Myocyte (in vitro differentiated cells): ENCODE measurements around the gene WWOX. TPM values are rescaled to one million over a fixed set of nuclear protein-coding genes. Genes with fewer than 3 reads are reported as not detected.

Experiments
- DNase-seq: peaks from one replicate; pipeline ENCODE4 v3.0.0-alpha.2; 2012; ENCODE audit warnings: low read depth
- total RNA-seq: library from RNA; depleted of rRNA; stranded (reverse); fragments of >200 nt; gene quantifications from 2 replicates; pipeline ENCODE4 v1.2.3, GENCODE V29; 2014

Gene WWOX
- total RNA-seq, 1 donor from 2014 or later = 12.5 TPM

GRCh38 chr16:78782572-78782971, 683.1 kb downstream of the WWOX start:
- DNase-seq = no peak

DNA sequence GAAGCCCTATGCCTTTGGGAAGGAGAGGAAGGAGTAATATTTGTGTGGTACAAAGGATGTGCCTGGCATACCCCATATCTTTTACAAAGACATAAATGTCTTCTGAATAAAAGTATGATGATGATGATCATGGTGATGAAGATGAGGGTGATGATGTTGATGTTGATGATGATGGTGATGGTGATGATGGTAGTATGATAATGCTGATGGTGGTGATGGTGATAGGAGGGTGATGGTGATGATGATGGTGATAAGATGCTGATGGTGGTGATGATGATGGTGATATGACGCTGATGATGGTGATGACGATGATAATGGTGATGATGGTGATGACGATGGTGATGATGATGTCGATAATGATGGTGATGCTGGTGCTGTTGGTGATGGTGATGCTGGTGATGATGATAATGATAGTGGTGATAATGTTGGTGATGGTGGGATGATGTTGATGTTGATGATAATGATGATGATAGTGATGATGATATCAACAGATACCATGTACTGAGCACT, 684.2 kb downstream of the WWOX start:
- no peak for DNase-seq

DNA sequence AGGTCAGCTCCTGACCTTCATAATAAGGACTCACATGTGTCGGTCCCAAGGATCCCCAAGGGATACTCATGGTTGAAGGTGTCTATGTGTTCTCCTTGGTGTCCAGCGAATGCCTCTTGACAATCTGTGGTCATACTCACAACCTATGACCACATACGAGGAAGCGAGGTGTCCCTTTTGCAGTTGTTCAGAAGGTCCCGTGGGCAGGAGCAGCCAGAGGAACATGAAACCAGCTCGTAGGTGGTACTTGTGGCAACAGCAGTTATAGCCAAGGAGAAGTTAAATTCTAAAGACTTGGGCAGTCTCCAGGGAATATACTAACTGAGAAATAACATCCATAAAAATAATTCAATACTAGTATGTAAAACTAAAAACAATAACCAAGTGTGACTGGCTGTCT, 685.3 kb downstream of the WWOX start:
- no peak for DNase-seq

DNA sequence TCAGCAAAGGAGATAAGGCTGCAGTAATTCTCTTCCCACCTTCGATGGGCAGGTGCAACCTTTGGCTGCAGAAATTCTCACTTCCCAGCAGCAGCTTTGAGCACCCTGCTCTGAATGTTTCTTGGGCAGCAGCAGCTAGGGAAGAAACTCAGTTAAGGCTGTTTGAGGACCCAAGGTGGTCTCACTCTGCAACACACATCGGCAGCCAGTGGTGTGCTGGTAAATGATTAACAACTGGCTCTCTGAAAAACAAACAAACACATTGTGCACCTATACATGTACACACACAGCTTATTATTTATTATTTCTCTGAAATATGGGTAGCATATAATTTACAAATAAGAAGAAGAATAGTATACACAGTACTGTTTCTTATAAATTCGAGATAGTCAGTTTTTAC, 685.8 kb downstream of the WWOX start:
- DNase-seq = no peak

DNA sequence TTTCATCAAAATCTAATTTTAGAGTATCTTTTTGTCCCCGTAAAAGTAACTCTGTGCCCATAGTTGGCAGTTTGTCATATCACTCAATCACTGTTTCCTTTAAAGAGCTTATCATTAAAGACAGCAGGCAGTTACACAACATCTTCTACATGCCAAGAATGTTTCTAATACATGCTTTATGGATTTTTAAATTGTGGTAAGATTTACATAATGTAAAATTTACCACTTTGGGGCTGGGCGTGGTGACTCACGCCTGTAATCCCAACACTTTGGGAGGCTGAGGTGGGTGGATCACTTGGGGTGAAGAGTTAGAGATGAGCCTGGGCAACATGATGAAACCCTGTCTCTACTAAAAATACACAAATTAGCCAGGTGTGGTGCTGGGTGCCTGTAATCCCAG, 687.2 kb downstream of the WWOX start:
- DNase-seq = no peak

- DNase-seq = no peak
Measured at GRCh38 chr16:78788276-78788675, 688.8 kb downstream of the WWOX start.

- DNase-seq = no peak
Measured at GRCh38 chr16:78788696-78789095, 689.2 kb downstream of the WWOX start.

DNA sequence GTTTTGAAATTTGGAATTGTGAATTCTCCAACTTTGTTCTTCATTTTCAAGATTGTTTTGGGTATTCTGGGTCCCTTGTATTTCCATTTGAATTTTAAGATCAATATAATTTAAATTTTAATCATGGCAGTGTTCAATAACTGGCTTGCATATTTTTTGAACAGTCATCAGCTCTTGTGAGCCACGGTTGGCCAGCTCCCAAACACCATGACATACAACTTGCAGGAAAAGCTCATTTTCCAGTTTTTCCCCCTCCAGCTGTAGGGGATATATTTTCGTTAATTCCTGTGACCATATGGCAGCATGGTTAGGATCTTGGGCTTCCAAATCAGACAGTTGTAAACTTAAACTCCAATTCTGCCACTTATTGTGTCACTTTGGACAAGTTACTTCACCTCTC, 690.1 kb downstream of the WWOX start:
- DNase-seq = no peak

DNA sequence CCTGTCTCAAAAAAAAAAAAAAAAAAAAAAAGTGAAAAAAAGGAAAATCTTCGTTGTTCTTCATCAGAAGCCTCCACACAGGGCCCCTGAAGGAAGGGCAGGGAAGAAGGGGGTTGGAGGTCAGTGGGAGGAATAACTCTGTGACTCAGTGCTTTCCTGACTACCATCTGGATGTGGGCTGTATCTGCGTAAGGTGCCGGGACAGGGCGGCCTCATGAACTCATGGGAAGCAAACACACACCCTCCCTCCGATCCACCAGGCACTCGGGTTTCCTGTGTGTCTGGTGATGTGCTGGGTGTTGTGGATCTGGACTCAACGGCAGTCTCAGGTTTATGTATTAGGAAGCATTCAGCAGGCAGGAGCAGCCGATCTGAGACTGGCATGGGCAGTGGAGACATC, 691.6 kb downstream of the WWOX start:
- no peak for DNase-seq

- DNase-seq = no peak
Measured at GRCh38 chr16:78791926-78792325, 692.5 kb downstream of the WWOX start.

GRCh38 chr16:78792952-78793351, 693.5 kb downstream of the WWOX start:
- DNase-seq = no peak

DNA sequence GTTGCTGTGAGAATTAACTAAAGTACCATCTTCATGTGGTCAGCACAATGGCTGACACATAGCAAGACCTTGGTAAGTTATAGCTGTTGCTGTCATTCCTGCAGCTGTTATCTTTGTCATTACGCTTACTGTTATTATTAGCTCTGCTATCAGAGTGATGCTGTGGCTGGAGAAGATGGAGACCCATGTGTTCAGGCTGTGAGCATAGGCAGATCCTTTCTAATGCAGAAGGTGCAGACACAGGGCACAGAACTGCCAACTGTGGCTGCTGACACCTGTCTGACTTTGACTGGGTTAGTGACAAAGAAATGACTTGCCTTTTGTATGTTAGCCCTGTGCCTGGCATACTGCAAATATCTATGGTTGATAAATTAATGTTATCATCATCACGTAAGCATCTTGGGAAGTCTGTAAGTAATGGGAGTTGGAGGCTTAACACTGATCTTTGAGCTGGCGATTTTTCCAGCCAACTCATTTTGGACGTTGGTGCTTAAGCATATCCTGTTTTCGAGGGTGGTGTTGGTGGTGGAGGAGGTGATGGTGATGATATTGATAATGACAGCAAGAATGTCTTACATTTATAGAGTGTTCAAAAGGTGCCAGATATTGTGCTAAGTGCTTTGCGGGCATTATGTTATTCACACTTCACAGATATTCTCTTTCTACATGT, 695.3 kb downstream of the WWOX start:
- DNase-seq = peak; percentile 75

GRCh38 chr16:78795433-78795832, 696.0 kb downstream of the WWOX start:
- no peak for DNase-seq

- DNase-seq = peak; percentile 55
Measured at GRCh38 chr16:78796221-78796866, 696.9 kb downstream of the WWOX start.

DNA sequence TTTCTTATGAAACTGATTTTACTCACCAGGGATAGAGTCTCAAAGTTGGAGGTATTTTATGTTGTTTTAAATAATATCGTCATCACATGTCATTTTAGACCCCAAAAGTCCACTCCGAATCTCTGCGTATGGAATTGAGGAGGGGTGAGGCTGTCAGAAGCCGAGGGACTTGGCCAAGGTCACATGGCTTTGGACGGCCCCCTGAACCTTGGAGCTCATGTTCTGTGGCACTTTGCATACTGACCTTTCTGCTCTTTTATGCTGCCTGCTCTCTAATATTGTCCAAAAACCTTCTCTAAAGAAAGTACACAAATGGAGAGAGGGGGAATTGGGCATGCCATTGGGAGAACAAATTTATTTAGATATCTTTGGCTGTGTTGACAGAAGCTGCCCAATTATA, 700.0 kb downstream of the WWOX start:
- DNase-seq = no peak

DNA sequence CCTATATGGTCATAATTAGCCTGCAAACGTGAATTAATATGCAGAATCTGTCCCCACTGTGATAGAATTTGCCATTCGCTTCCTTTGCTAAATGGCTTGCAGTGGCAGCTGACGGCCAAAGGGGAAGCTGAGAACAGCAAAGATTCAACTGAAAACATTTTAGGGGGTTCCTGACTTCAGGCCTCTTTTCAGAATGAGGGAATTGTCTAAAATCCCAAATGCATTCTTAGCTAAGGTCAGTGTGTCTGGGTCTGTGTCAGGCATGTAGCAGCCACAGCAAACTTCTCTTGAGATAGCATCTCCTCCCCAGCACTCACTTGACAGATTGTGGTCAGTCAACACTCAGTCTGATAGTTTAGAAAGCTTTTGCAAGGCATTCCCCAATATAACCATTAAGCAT, 701.1 kb downstream of the WWOX start:
- no peak for DNase-seq

- no peak for DNase-seq
Measured at GRCh38 chr16:78804058-78804735, 704.7 kb downstream of the WWOX start.

- DNase-seq = no peak
Measured at GRCh38 chr16:78805556-78805955, 706.1 kb downstream of the WWOX start.

- no peak for DNase-seq
Measured at GRCh38 chr16:78811247-78811646, 711.8 kb downstream of the WWOX start.

DNA sequence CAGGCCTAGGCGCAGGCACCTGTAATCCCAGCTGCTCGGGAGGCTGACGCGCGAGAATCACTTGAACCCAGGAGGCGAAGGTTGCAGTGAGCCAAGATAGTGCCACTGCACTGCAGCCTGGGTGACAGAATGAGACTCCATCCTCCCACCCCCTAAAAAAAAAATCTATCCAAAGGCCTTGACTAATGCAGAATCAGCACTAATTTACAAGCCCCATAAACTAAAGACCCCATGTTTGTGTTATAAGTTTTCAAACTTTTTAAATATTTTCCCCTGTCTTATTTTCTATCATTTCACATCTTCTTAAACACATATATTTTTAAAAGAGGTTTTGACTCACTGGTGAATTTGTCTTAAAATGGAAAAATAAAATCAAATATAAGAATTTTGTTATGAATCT, 713.1 kb downstream of the WWOX start:
- DNase-seq = no peak

- DNase-seq = no peak
Measured at GRCh38 chr16:78813661-78814311, 714.3 kb downstream of the WWOX start.

- no peak for DNase-seq
Measured at GRCh38 chr16:78815713-78816112, 716.3 kb downstream of the WWOX start.
